HEK293 (cell line): Measurements from ENCODE around the gene COX7A2L.

Experiments
- CTCF ChIA-PET: fragments of 350-600 bp; formaldehyde crosslinking; extraction: SDS; loops from one replicate; lab custom pipeline; 2021; ENCODE audit warnings: antibody characterized with exemption; lab: Yijun Ruan, JAX
- POLR2A ChIA-PET: fragments of 300-600 bp; formaldehyde crosslinking; extraction: SDS; loops from one replicate; lab custom pipeline; 2020; ENCODE audit warnings: antibody characterized with exemption, inconsistent platforms; lab: Yijun Ruan, JAX
- H3K27ac ChIP-seq: fragments of 200-500 bp; sonication (Bioruptor generic); 2 replicates; pipeline ENCODE4 v1.5.1; 2014; ENCODE audit warnings: low read depth, low read length, control low read depth, inconsistent platforms; ENCODE audit errors: extremely low read depth
- H3K36me3 ChIP-seq, 2 experiments: fragments of 200-500 bp in 1 of 2; sonication (Bioruptor generic) in 1 of 2; 1 replicate in 1 of 2; 2 replicates in 1 of 2; pipeline ENCODE4 v1.5.1; 2014 to 2017; ENCODE audit warnings: inconsistent platforms in 2 of 2, low read length in 2 of 2; ENCODE audit not compliant: control insufficient read depth in 2 of 2, insufficient read depth in 1 of 2
- H3K4me1 ChIP-seq: fragments of 200-500 bp; sonication (Bioruptor generic); 2 replicates; pipeline ENCODE4 v1.5.1; 2014; ENCODE audit warnings: mild to moderate bottlenecking, low read length, inconsistent platforms; ENCODE audit not compliant: control insufficient read depth, insufficient read depth
- H3K4me3 ChIP-seq: 2 replicates; pipeline ENCODE4 v1.5.1; 2011; ENCODE audit warnings: low read depth, mild to moderate bottlenecking, control low read depth, low read length, moderate library complexity
- H3K9me3 ChIP-seq: fragments of 200-500 bp; sonication (Bioruptor generic); 2 replicates; pipeline ENCODE4 v1.5.1; 2014; ENCODE audit warnings: low read depth, low read length, inconsistent platforms; ENCODE audit not compliant: control insufficient read depth, insufficient read depth
- EGR2 ChIP-seq: fragments of 450-650 bp; formaldehyde crosslinking; IDR thresholded peaks from 2 replicates; pipeline ENCODE4 v1.5.1; 2016; ENCODE audit warnings: low read depth, missing biosample characterization, missing genetic modification characterization
- HOXA7 ChIP-seq: sonication (generic); formaldehyde crosslinking; IDR thresholded peaks from 2 replicates; pipeline ENCODE4 v1.8.1; 2022; ENCODE audit warnings: missing genetic modification reagents, borderline replicate concordance
- OSR2 ChIP-seq: fragments of 450-650 bp; formaldehyde crosslinking; IDR thresholded peaks from 2 replicates; pipeline ENCODE4 v1.5.1; 2016; ENCODE audit warnings: missing biosample characterization, missing genetic modification characterization
- PRDM6 ChIP-seq: fragments of 450-650 bp; formaldehyde crosslinking; IDR thresholded peaks from 2 replicates; pipeline ENCODE4 v1.5.1; 2017; ENCODE audit warnings: missing biosample characterization, missing genetic modification characterization
- SP7 ChIP-seq: fragments of 450-650 bp; formaldehyde crosslinking; IDR thresholded peaks from 2 replicates; pipeline ENCODE4 v1.5.1; 2016; ENCODE audit warnings: missing biosample characterization, missing genetic modification characterization
- ZFHX2 ChIP-seq: fragments of 450-650 bp; formaldehyde crosslinking; conservative IDR thresholded peaks from 2 replicates; pipeline ENCODE4 v1.5.1; 2016; ENCODE audit warnings: missing biosample characterization, missing genetic modification characterization
- ZIC2 ChIP-seq: fragments of 450-650 bp; formaldehyde crosslinking; IDR thresholded peaks from 2 replicates; pipeline ENCODE4 v1.5.1; 2016; ENCODE audit warnings: missing biosample characterization, missing genetic modification characterization
- ZNF26 ChIP-seq: fragments of 450-650 bp; formaldehyde crosslinking; IDR thresholded peaks from 2 replicates; pipeline ENCODE4 v1.5.1; 2016; ENCODE audit warnings: missing biosample characterization, missing genetic modification characterization
- ZNF266 ChIP-seq: fragments of 450-650 bp; formaldehyde crosslinking; IDR thresholded peaks from 2 replicates; pipeline ENCODE4 v1.5.1; 2016; ENCODE audit warnings: missing biosample characterization, missing genetic modification characterization, low read depth
- ZNF366 ChIP-seq: fragments of 450-650 bp; formaldehyde crosslinking; conservative IDR thresholded peaks from 2 replicates; pipeline ENCODE4 v1.5.1; 2016; ENCODE audit warnings: missing biosample characterization, missing genetic modification characterization
- ZNF548 ChIP-seq: fragments of 450-650 bp; formaldehyde crosslinking; IDR thresholded peaks from 2 replicates; pipeline ENCODE4 v1.5.1; 2016; ENCODE audit warnings: missing biosample characterization, missing genetic modification characterization
- ZNF600 ChIP-seq: fragments of 450-650 bp; formaldehyde crosslinking; IDR thresholded peaks from 2 replicates; pipeline ENCODE4 v1.5.1; 2016; ENCODE audit warnings: missing biosample characterization, missing genetic modification characterization
- ZNF76 ChIP-seq: fragments of 450-650 bp; formaldehyde crosslinking; IDR thresholded peaks from 2 replicates; pipeline ENCODE4; 2016; ENCODE audit warnings: low read depth, missing biosample characterization, missing genetic modification characterization, borderline replicate concordance
- ZNF776 ChIP-seq: fragments of 450-650 bp; formaldehyde crosslinking; IDR thresholded peaks from 2 replicates; pipeline ENCODE4 v1.5.0; 2017; ENCODE audit warnings: missing biosample characterization, missing genetic modification characterization, borderline replicate concordance

COX7A2L gene

GRCh38 chr2:42340938-42341636 is 19.9 kb downstream of the COX7A2L start:
- CTCF ChIA-PET = no interaction called here
- H3K4me3 ChIP-seq = no peak overlapping the region
- H3K4me1 ChIP-seq = peaks cover 6% of the 10 kb centered on the region; the same call in 1 of the 2 replicates
- H3K27ac ChIP-seq = no peak overlapping the region
- peaks cover 0 to 59% of the 10 kb centered on the region in 2 experiments; a peak in 1 of 3 replicates for H3K36me3 ChIP-seq
- POLR2A ChIA-PET = no interaction called here
- H3K9me3 ChIP-seq = no peaks in the 10 kb centered on the region
- TF ChIP-seq PRDM6 (tag by site-specific recombination) (no peak), ZNF548 (tag by site-specific recombination) (no peak), ZNF26 (tag by site-specific recombination) (no peak), ZNF76 (tag by site-specific recombination) (no peak), ZIC2 (no peak), HOXA7 (CRISPR knock-in tag) (no peak), SP7 (tag by site-specific recombination) (no peak), ZNF266 (tag by site-specific recombination) (no peak)

GRCh38 chr2:42340045-42340937 is 20.7 kb downstream of the COX7A2L start:
- 0 out of 2 replicates have a peak, but pooled peaks have one; percentile 13 for TF ChIP-seq ZNF600
- no peak for TF ChIP-seq ZNF776
- H3K36me3 ChIP-seq = peaks cover 0 to 59% of the 10 kb centered on the region in 2 experiments; a peak in 2 of 3 replicates
- H3K9me3 ChIP-seq = no peaks in the 10 kb centered on the region
- ChIA-PET CTCF (interaction anchor here (0.6 kb wide), 1 partner anchor 45 kb away, joined by 3 read pairs; no protein-coding TSS in a partner anchor), POLR2A (no interaction called here)
- peaks cover 6% of the 10 kb centered on the region; the same call in 1 of the 2 replicates for H3K4me1 ChIP-seq
- H3K27ac ChIP-seq = no peak overlapping the region
- no peak overlapping the region for H3K4me3 ChIP-seq

- POLR2A ChIA-PET = interaction anchor here (0.8 kb wide), 1 partner anchor 13 kb away, joined by 3 read pairs; no protein-coding TSS in a partner anchor
- CTCF ChIA-PET = interaction anchor here (0.6 to 0.9 kb wide), 2 partner anchors 13 to 1446 kb away, joined by 3 read pairs; no protein-coding TSS in a partner anchor
These were observed 21.7 kb downstream of the COX7A2L start for GRCh38 chr2:42339191-42339912.

More at GRCh38 chr2:42339191-42339912, 21.7 kb downstream of the COX7A2L start:
- Histone ChIP-seq H3K4me3 (no peak overlapping the region), H3K9me3 (no peaks in the 10 kb centered on the region), H3K36me3 (peaks cover 6 to 58% of the 10 kb centered on the region in 2 experiments; a peak in 2 of 3 replicates)
- TF ChIP-seq OSR2 (no peak), ZFHX2 (tag by site-specific recombination) (peak; percentile 56), EGR2 (tag by site-specific recombination) (0 out of 2 replicates have a peak, but pooled peaks have one; percentile 6), ZNF366 (tag by site-specific recombination) (peak; percentile 48; the same call in 1 of the 2 replicates)
- TF ChIP-seq, all 188 proteins: peak for 3
- Histone ChIP-seq H3K4me1 (peaks cover 6% of the 10 kb centered on the region; the same call in 1 of the 2 replicates), H3K27ac (no peak overlapping the region)
